Measurements from ENCODE around the gene MYO15B. TPM values are rescaled to one million over a fixed set of nuclear protein-coding genes. Genes with fewer than 3 reads are reported as not detected.

MYO15B gene
- total and polyA plus RNA-seq, 2 of the 13 experiments (the other 11 are each of a cell fraction or from before 2014, with no cell fraction given) = 2.8 to 8.1 TPM

- TF ChIP-seq MAF1 (CRISPR knock-in tag; IDR thresholded peaks at IDR 0.05; ENCODE audit: borderline replicate concordance) = no peak
- TF ChIP-seq HNRNPK (IDR thresholded peaks at IDR 0.05; ENCODE audit: low read depth, low read length, poor library complexity, severe bottlenecking) = peak; percentile 29
- TF ChIP-seq ZNF616 (CRISPR knock-in tag; IDR thresholded peaks at IDR 0.05; ENCODE audit: low read depth) = no peak
- TF ChIP-seq AHR (CRISPR knock-in tag; IDR thresholded peaks at IDR 0.05) = no peak
- TF ChIP-seq SNAI1 (CRISPR knock-in tag; IDR thresholded peaks at IDR 0.05; ENCODE audit: borderline replicate concordance) = no peak
- no peak for TF ChIP-seq SETDB1 (CRISPR knock-in tag; IDR thresholded peaks at IDR 0.05; ENCODE audit: borderline replicate concordance)
- TF ChIP-seq SP1 (IDR thresholded peaks at IDR 0.05) = no peak
- no peak for TF ChIP-seq SP1 (CRISPR knock-in tag; IDR thresholded peaks at IDR 0.05)
- TF ChIP-seq ZNF225 (CRISPR knock-in tag; IDR thresholded peaks at IDR 0.05) = peak; percentile 25; the same call in 1 of the 2 replicates
- TF ChIP-seq PRDM10 (CRISPR knock-in tag; IDR thresholded peaks at IDR 0.05; ENCODE audit: low read depth) = peak; percentile 38; the same call in 1 of the 2 replicates
- TF ChIP-seq KLF15 (CRISPR knock-in tag; IDR thresholded peaks at IDR 0.05; ENCODE audit: borderline replicate concordance) = no peak
- no peak for TF ChIP-seq ZBTB3 (CRISPR knock-in tag; IDR thresholded peaks at IDR 0.05; ENCODE audit: borderline replicate concordance, low read depth)
- no peak for TF ChIP-seq SUZ12 (IDR thresholded peaks at IDR 0.05; ENCODE audit: low read depth, low read length)
- TF ChIP-seq HOXA3 (CRISPR knock-in tag; IDR thresholded peaks at IDR 0.05) = peak; percentile 63
- peak; percentile 52; the same call in 1 of the 2 replicates for TF ChIP-seq ZNF691 (CRISPR knock-in tag; IDR thresholded peaks at IDR 0.05; ENCODE audit: borderline replicate concordance, low read depth)
- TF ChIP-seq NRL (CRISPR knock-in tag; IDR thresholded peaks at IDR 0.05; ENCODE audit: borderline replicate concordance) = 0 out of 2 replicates have a peak, but pooled peaks have one; percentile 24
- no peak for TF ChIP-seq FOXO1 (CRISPR knock-in tag; IDR thresholded peaks at IDR 0.05)
- no peak for TF ChIP-seq CSRNP1 (CRISPR knock-in tag; IDR thresholded peaks at IDR 0.05)
- 0 out of 2 replicates have a peak, but pooled peaks have one; percentile 15 for TF ChIP-seq ZNF768 (CRISPR knock-in tag; IDR thresholded peaks at IDR 0.05)
- TF ChIP-seq PHF21A (CRISPR knock-in tag; IDR thresholded peaks at IDR 0.05) = peak; percentile 56; the same call in 1 of the 2 replicates
Observed at GRCh38 chr17:75555679-75556153, 31.9 kb upstream of the MYO15B start (continued).

Data from HepG2 (cell line).